H9 (cell line): Measurements from ENCODE around the gene FTO. TPM values are rescaled to one million over a fixed set of nuclear protein-coding genes. Genes with fewer than 3 reads are reported as not detected.

Experiments
- DNase-seq: peaks from one replicate; pipeline ENCODE4 v3.0.0-alpha.2; 2017
- H2AFZ ChIP-seq: one replicate; pipeline ENCODE4 v1.6.1; 2013; ENCODE audit warnings: mild to moderate bottlenecking, low read length, control low read depth, moderate library complexity
- H2AK5ac ChIP-seq: 2 replicates; pipeline ENCODE4 v1.6.1; 2013; ENCODE audit warnings: low read length, control low read depth, mixed read lengths; ENCODE audit not compliant: insufficient read length
- H2BK120ac ChIP-seq: one replicate; pipeline ENCODE4 v1.6.1; 2013; ENCODE audit warnings: low read depth, mild to moderate bottlenecking, low read length, control low read depth, inconsistent platforms; ENCODE audit not compliant: poor library complexity, severe bottlenecking
- H2BK12ac ChIP-seq: 2 replicates; pipeline ENCODE4 v1.6.1; 2013; ENCODE audit warnings: low read length, control low read depth, mixed read lengths, low read depth; ENCODE audit not compliant: insufficient read length
- H2BK15ac ChIP-seq: 2 replicates; pipeline ENCODE4 v1.6.1; 2013; ENCODE audit warnings: low read depth, low read length, control low read depth
- H2BK20ac ChIP-seq: one replicate; pipeline ENCODE4 v1.6.1; 2013; ENCODE audit warnings: low read depth, mild to moderate bottlenecking, low read length, control low read depth, inconsistent platforms; ENCODE audit not compliant: poor library complexity, severe bottlenecking
- H2BK5ac ChIP-seq: 2 replicates; pipeline ENCODE4 v1.6.1; 2013; ENCODE audit warnings: low read length, control low read depth, mixed read lengths; ENCODE audit not compliant: insufficient read length
- H3K14ac ChIP-seq: 2 replicates; pipeline ENCODE4 v1.6.1; 2013; ENCODE audit warnings: low read length, control low read depth; ENCODE audit not compliant: insufficient read depth
- H3K18ac ChIP-seq: 2 replicates; pipeline ENCODE4 v1.6.1; 2013; ENCODE audit warnings: low read depth, mild to moderate bottlenecking, mixed read lengths, low read length, control low read depth; ENCODE audit not compliant: insufficient read length
- H3K23ac ChIP-seq: 2 replicates; pipeline ENCODE4 v1.6.1; 2013; ENCODE audit warnings: low read length, control low read depth, mixed read lengths, low read depth; ENCODE audit not compliant: insufficient read length
- H3K23me2 ChIP-seq: 2 replicates; pipeline ENCODE4 v1.6.1; 2013; ENCODE audit warnings: low read depth, mild to moderate bottlenecking, mixed read lengths, low read length, control low read depth; ENCODE audit not compliant: insufficient read length, poor library complexity, severe bottlenecking
- H3K27ac ChIP-seq: 2 replicates; pipeline ENCODE4 v1.5.1; 2013; ENCODE audit warnings: low read length, control low read depth, mixed read lengths, low read depth; ENCODE audit not compliant: insufficient read length
- H3K27me3 ChIP-seq: 2 replicates; pipeline ENCODE4 v1.6.1; 2013; ENCODE audit warnings: low read length, control low read depth, inconsistent platforms; ENCODE audit not compliant: insufficient read depth
- H3K4ac ChIP-seq: 2 replicates; pipeline ENCODE4 v1.6.1; 2013; ENCODE audit warnings: low read depth, mild to moderate bottlenecking, control low read depth, inconsistent platforms, low read length, moderate library complexity
- H3K4me1 ChIP-seq: 2 replicates; pipeline ENCODE4 v1.6.1; 2013; ENCODE audit warnings: low read length, control low read depth, inconsistent platforms; ENCODE audit not compliant: insufficient read depth
- H3K4me2 ChIP-seq: 2 replicates; pipeline ENCODE4 v1.6.1; 2013; ENCODE audit warnings: low read length, control low read depth, mixed read lengths; ENCODE audit not compliant: insufficient read length, insufficient read depth
- H3K56ac ChIP-seq: 2 replicates; pipeline ENCODE4 v1.6.1; 2013; ENCODE audit warnings: low read depth, mild to moderate bottlenecking, mixed read lengths, low read length, control low read depth; ENCODE audit not compliant: insufficient read length
- H3K79me1 ChIP-seq: 2 replicates; pipeline ENCODE4 v1.6.1; 2013; ENCODE audit warnings: low read depth, mild to moderate bottlenecking, moderate library complexity, low read length, control low read depth, inconsistent platforms; ENCODE audit not compliant: insufficient read depth, poor library complexity, severe bottlenecking
- H3K79me2 ChIP-seq: 2 replicates; pipeline ENCODE4 v1.6.1; 2013; ENCODE audit warnings: low read length, control low read depth, inconsistent platforms; ENCODE audit not compliant: insufficient read depth
- H3K9ac ChIP-seq: 2 replicates; pipeline ENCODE4 v1.6.1; 2013; ENCODE audit warnings: low read length, control low read depth, mixed read lengths; ENCODE audit not compliant: insufficient read length; ENCODE audit errors: extremely low read depth
- H3K9me3 ChIP-seq: one replicate; pipeline ENCODE4 v1.6.1; 2013; ENCODE audit warnings: low read depth, low read length, inconsistent platforms; ENCODE audit not compliant: control insufficient read depth
- H3T11ph ChIP-seq: one replicate; pipeline ENCODE4 v1.6.1; 2013; ENCODE audit warnings: mild to moderate bottlenecking, low read length, control low read depth, inconsistent platforms
- H4K20me1 ChIP-seq: one replicate; pipeline ENCODE4 v1.6.1; 2013; ENCODE audit not compliant: control insufficient read depth, insufficient read length, insufficient read depth
- H4K5ac ChIP-seq: 2 replicates; pipeline ENCODE4 v1.6.1; 2013; ENCODE audit warnings: low read depth, mild to moderate bottlenecking, mixed read lengths, low read length, control low read depth; ENCODE audit not compliant: insufficient read length
- H4K8ac ChIP-seq: replicated peaks from 2 replicates; pipeline ENCODE4 v1.6.1; 2013; ENCODE audit warnings: low read length, control low read depth, mixed read lengths, low read depth; ENCODE audit not compliant: insufficient read length
- H4K91ac ChIP-seq: 2 replicates; pipeline ENCODE4 v1.6.1; 2013; ENCODE audit warnings: low read depth, mild to moderate bottlenecking, moderate library complexity, mixed read lengths, low read length, control low read depth; ENCODE audit not compliant: insufficient read length
- H3K27ac Mint-ChIP-seq, 3 experiments: 2 replicates in 2 of 3; 3 replicates in 1 of 3; pipeline ENCODE4 v1.8.0; 2020 to 2021; ENCODE audit warnings: mixed read lengths in 3 of 3, mild to moderate bottlenecking in 1 of 3, moderate library complexity in 1 of 3
- H3K27me3 Mint-ChIP-seq: 2 replicates; pipeline ENCODE4 v1.8.0; 2021; ENCODE audit warnings: low read depth, mild to moderate bottlenecking, moderate library complexity, mixed read lengths
- H3K36me3 Mint-ChIP-seq, 3 experiments: 2 replicates in 2 of 3; 3 replicates in 1 of 3; pipeline ENCODE4 v1.8.0; 2020 to 2021; ENCODE audit warnings: low read depth in 3 of 3, mixed read lengths in 3 of 3; ENCODE audit not compliant: insufficient read depth in 1 of 3
- H3K4me1 Mint-ChIP-seq, 2 experiments: 2 replicates each; pipeline ENCODE4 v1.8.0; 2020; ENCODE audit warnings: mixed read lengths in 2 of 2
- H3K4me3 Mint-ChIP-seq, 2 experiments: 2 replicates in 1 of 2; 3 replicates in 1 of 2; pipeline ENCODE4 v1.8.0; 2020 to 2021; ENCODE audit warnings: mild to moderate bottlenecking in 2 of 2, mixed read lengths in 2 of 2, moderate library complexity in 1 of 2
- H3K9me3 Mint-ChIP-seq, 2 experiments: 2 replicates in 1 of 2; 3 replicates in 1 of 2; pipeline ENCODE4 v1.8.0; 2020; ENCODE audit warnings: mild to moderate bottlenecking in 2 of 2, mixed read lengths in 2 of 2, moderate library complexity in 1 of 2
- WGBS: extraction: QIAGEN DNeasy Blood & Tissue Kit; methylation state at CpG from one replicate; pipeline ENCODE4 v1.1.7; 2013; ENCODE audit warnings: missing lambda C conversion rate, low lambda C conversion rate, mixed read lengths; ENCODE audit not compliant: insufficient read length; ENCODE audit errors: extremely low coverage; 5-methylcytosine and 5-hydroxymethylcytosine counted together
- total RNA-seq: library from RNA; stranded (reverse); gene quantifications from 2 replicates; pipeline ENCODE4 v1.2.1, GENCODE V29; 2021
- TF ChIP-seq, protein P1 (sequence below): fragments of 200-600 bp; sonication (generic); conservative IDR thresholded peaks from 3 replicates; pipeline ENCODE4 v1.8.0; 2021; ENCODE audit warnings: antibody characterized with exemption, mild to moderate bottlenecking

The FTO gene
- total RNA-seq, 1 experiment from 2014 or later, result 67.9 TPM

DNA sequence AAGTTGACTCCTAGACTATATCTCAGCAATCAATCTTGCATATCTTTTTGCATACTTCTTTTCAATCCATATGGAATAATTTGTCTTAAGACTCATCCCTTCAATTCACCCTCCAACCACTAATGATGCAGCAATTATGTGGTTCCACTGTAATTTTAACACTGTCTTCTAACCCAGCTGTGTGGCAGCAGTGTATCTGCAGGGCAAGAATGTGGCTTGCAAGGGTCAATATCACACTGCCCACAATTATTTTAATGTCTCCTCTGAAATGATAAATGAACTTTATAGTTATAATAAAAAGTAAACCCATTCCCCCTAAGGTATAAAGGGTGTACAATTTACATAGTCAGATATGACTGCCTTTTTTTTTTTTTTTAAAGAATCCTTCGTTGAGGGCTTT is 48.6 kb downstream of the FTO start:
- Histone ChIP-seq H3T11ph (no peak overlapping the region), H3K27ac (no peak overlapping the region), H2BK20ac (no peak overlapping the region), H2AFZ (no peak overlapping the region), H2BK12ac (no peak overlapping the region), H4K5ac (no peak overlapping the region), H3K4me2 (no peak overlapping the region), H3K56ac (no peak overlapping the region), H3K79me1 (no peaks in the 10 kb centered on the region), H4K91ac (no peak overlapping the region), H2BK120ac (no peak overlapping the region), H2BK15ac (no peak overlapping the region), H3K18ac (no peak overlapping the region), H3K23ac (no peak overlapping the region), H2BK5ac (no peak overlapping the region), H3K4ac (no peak overlapping the region), H3K9ac (no peak overlapping the region), H3K79me2 (peaks cover 2% of the 10 kb centered on the region; the same call in 1 of the 2 replicates), H2AK5ac (no peak overlapping the region), H3K9me3 (no peaks in the 10 kb centered on the region), H3K27me3 (no peaks in the 10 kb centered on the region), H3K4me1 (no peaks in the 10 kb centered on the region; the same call in 1 of the 2 replicates), H4K8ac (no peak overlapping the region), H4K20me1 (no peaks in the 10 kb centered on the region), H3K23me2 (no peaks in the 10 kb centered on the region), H3K14ac (no peak overlapping the region)
- H3K27me3 Mint-ChIP-seq, result no peaks in the 10 kb centered on the region
- TF ChIP-seq, protein P1, sequence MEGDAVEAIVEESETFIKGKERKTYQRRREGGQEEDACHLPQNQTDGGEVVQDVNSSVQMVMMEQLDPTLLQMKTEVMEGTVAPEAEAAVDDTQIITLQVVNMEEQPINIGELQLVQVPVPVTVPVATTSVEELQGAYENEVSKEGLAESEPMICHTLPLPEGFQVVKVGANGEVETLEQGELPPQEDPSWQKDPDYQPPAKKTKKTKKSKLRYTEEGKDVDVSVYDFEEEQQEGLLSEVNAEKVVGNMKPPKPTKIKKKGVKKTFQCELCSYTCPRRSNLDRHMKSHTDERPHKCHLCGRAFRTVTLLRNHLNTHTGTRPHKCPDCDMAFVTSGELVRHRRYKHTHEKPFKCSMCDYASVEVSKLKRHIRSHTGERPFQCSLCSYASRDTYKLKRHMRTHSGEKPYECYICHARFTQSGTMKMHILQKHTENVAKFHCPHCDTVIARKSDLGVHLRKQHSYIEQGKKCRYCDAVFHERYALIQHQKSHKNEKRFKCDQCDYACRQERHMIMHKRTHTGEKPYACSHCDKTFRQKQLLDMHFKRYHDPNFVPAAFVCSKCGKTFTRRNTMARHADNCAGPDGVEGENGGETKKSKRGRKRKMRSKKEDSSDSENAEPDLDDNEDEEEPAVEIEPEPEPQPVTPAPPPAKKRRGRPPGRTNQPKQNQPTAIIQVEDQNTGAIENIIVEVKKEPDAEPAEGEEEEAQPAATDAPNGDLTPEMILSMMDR, result no peak
- peaks cover 23% of the 10 kb centered on the region in 2 experiments for H3K4me1 Mint-ChIP-seq
- peaks cover 3 to 4% of the 10 kb centered on the region in 2 experiments; a peak in 3 of 5 replicates for H3K9me3 Mint-ChIP-seq
- H3K27ac Mint-ChIP-seq, result peak overlapping the region in 1 of 3 experiments; percentile 49; a peak in 1 of 7 replicates
- no peak for DNase-seq
- H3K36me3 Mint-ChIP-seq, result peaks cover 0 to 6% (median 4%) of the 10 kb centered on the region in 3 experiments; a peak in 5 of 7 replicates
- WGBS, result no CpG with 5 or more reads among the region's 1 CpG
- H3K4me3 Mint-ChIP-seq, result no peak overlapping the region
